Measurements from ENCODE around the gene SLC6A12.

Gene SLC6A12

GRCh38 chr12:145369-145960, 68.5 kb downstream of the SLC6A12 start (continued):
- TF ChIP-seq ZBTB10 (tag by site-specific recombination; IDR thresholded peaks at IDR 0.05) (no peak), ZNF658 (tag by site-specific recombination; IDR thresholded peaks at IDR 0.05) (no peak)

DNA sequence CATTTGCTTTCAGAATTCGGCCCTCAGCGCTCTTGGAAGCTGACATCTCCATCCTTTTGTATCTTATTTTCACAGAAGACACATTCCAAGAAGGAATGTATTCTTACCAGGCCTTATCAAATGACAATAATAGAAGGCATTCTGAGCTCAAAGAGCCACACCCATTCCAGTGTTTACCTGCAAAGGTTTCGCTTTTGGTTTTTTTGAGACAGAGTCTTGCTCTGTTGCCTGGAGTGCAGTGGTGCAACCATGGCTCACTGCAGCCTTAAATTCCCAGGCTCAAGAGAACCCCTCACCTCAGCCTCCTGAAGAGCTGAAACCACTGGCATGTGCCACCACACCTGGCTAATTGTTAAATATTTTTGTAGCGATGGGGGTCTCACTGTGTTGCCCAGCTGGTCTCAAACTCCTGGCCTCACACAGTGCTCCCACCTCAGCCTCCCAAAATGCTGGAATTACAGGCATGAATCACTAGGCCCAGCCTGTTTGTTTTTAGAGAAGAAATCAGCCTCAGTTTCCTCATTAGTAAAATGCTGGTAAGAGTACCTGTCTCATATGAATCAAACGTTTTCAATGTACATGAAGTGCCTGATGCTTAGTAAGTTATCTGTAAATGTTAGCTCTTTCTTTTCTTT, 69.2 kb downstream of the SLC6A12 start:
- CTCF ChIA-PET = interaction anchor here (0.6 to 1.0 kb wide), 3 partner anchors 9 to 75 kb away, joined by 3 to 5 read pairs (median 4); no protein-coding TSS in a partner anchor
- TF ChIP-seq ZNF830 (tag by site-specific recombination; IDR thresholded peaks at IDR 0.05; ENCODE audit: low read depth) (no peak), ZBTB1 (tag by site-specific recombination; IDR thresholded peaks at IDR 0.05) (no peak), GLI4 (tag by site-specific recombination; IDR thresholded peaks at IDR 0.05) (no peak), ZFP37 (tag by site-specific recombination; IDR thresholded peaks at IDR 0.05) (no peak), ZSCAN16 (tag by site-specific recombination; IDR thresholded peaks at IDR 0.05) (no peak), KLF9 (tag by site-specific recombination; IDR thresholded peaks at IDR 0.05; ENCODE audit: low read depth) (no peak), ZNF214 (tag by site-specific recombination; IDR thresholded peaks at IDR 0.05; ENCODE audit: borderline replicate concordance) (no peak), PRDM6 (tag by site-specific recombination; IDR thresholded peaks at IDR 0.05) (no peak), ZNF596 (tag by site-specific recombination; IDR thresholded peaks at IDR 0.05) (no peak), SCRT1 (tag by site-specific recombination; IDR thresholded peaks at IDR 0.05; ENCODE audit: borderline replicate concordance) (no peak), IKZF3 (tag by site-specific recombination; IDR thresholded peaks at IDR 0.05) (no peak), ZNF174 (tag by site-specific recombination; IDR thresholded peaks at IDR 0.05) (no peak), ZNF658 (tag by site-specific recombination; IDR thresholded peaks at IDR 0.05) (no peak), ZNF776 (tag by site-specific recombination; IDR thresholded peaks at IDR 0.05; ENCODE audit: borderline replicate concordance) (no peak)
- TF ChIP-seq, protein P1, sequence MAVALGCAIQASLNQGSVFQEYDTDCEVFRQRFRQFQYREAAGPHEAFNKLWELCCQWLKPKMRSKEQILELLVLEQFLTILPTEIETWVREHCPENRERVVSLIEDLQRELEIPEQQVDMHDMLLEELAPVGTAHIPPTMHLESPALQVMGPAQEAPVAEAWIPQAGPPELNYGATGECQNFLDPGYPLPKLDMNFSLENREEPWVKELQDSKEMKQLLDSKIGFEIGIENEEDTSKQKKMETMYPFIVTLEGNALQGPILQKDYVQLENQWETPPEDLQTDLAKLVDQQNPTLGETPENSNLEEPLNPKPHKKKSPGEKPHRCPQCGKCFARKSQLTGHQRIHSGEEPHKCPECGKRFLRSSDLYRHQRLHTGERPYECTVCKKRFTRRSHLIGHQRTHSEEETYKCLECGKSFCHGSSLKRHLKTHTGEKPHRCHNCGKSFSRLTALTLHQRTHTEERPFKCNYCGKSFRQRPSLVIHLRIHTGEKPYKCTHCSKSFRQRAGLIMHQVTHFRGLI (tag by site-specific recombination; IDR thresholded peaks at IDR 0.05) = no peak
- TF ChIP-seq, protein P2, sequence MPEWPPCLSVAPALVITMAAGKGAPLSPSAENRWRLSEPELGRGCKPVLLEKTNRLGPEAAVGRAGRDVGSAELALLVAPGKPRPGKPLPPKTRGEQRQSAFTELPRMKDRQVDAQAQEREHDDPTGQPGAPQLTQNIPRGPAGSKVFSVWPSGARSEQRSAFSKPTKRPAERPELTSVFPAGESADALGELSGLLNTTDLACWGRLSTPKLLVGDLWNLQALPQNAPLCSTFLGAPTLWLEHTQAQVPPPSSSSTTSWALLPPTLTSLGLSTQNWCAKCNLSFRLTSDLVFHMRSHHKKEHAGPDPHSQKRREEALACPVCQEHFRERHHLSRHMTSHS (tag by site-specific recombination; IDR thresholded peaks at IDR 0.05) = no peak
- TF ChIP-seq, protein P3, sequence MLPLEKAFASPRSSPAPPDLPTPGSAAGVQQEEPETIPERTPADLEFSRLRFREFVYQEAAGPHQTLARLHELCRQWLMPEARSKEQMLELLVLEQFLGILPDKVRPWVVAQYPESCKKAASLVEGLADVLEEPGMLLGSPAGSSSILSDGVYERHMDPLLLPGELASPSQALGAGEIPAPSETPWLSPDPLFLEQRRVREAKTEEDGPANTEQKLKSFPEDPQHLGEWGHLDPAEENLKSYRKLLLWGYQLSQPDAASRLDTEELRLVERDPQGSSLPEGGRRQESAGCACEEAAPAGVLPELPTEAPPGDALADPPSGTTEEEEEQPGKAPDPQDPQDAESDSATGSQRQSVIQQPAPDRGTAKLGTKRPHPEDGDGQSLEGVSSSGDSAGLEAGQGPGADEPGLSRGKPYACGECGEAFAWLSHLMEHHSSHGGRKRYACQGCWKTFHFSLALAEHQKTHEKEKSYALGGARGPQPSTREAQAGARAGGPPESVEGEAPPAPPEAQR (tag by site-specific recombination; IDR thresholded peaks at IDR 0.05) = no peak
- POLR2A ChIA-PET = no interaction called here
- no peaks in the 10 kb centered on the region for H3K36me3 ChIP-seq (ENCODE audit: control insufficient read depth in 2 of 2, insufficient read depth in 1 of 2, low read length in 2 of 2)
- no peaks in the 10 kb centered on the region; the same call in 1 of the 2 replicates for H3K4me1 ChIP-seq (ENCODE audit: control insufficient read depth, insufficient read depth, low read length)
- no peaks in the 10 kb centered on the region for H3K9me3 ChIP-seq (ENCODE audit: control insufficient read depth, insufficient read depth, low read depth, low read length)
- no peak overlapping the region for H3K4me3 ChIP-seq (ENCODE audit: low read depth, low read length)
- H3K27ac ChIP-seq (ENCODE audit: extremely low read depth, low read depth, low read length) = no peak overlapping the region
